ENCODE results near the gene PCDHGB5.

DNA sequence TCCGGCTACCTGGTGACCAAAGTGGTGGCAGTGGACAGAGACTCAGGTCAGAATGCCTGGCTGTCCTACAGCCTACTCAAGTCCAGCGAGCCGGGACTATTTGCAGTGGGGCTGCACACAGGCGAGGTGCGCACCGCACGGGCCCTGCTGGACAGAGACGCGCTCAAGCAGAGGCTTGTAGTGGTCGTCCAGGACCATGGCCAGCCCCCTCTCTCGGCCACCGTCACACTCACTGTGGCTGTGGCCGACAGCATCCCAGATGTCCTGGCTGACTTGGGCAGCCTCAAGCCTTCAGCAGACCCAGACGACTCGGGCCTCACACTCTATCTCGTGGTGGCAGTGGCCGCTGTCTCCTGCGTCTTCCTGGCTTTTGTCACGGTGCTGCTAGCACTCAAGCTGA, 40.8 kb upstream of the PCDHGB5 start:
- TF ChIP-seq RAD21 (IDR thresholded peaks at IDR 0.05; ENCODE audit: low read length): no peak
- TF ChIP-seq EP300 (IDR thresholded peaks at IDR 0.05; ENCODE audit: borderline replicate concordance in 1 of 2, low read depth in 1 of 2, low read length in 1 of 2): no peak
- no peak for TF ChIP-seq ELF1 (IDR thresholded peaks at IDR 0.05)
- TF ChIP-seq, protein P1, sequence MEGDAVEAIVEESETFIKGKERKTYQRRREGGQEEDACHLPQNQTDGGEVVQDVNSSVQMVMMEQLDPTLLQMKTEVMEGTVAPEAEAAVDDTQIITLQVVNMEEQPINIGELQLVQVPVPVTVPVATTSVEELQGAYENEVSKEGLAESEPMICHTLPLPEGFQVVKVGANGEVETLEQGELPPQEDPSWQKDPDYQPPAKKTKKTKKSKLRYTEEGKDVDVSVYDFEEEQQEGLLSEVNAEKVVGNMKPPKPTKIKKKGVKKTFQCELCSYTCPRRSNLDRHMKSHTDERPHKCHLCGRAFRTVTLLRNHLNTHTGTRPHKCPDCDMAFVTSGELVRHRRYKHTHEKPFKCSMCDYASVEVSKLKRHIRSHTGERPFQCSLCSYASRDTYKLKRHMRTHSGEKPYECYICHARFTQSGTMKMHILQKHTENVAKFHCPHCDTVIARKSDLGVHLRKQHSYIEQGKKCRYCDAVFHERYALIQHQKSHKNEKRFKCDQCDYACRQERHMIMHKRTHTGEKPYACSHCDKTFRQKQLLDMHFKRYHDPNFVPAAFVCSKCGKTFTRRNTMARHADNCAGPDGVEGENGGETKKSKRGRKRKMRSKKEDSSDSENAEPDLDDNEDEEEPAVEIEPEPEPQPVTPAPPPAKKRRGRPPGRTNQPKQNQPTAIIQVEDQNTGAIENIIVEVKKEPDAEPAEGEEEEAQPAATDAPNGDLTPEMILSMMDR (IDR thresholded peaks at IDR 0.05): no peak
- TF ChIP-seq FOXM1 (IDR thresholded peaks at IDR 0.05; ENCODE audit: low read depth): no peak
- TF ChIP-seq NFIC (IDR thresholded peaks at IDR 0.05; ENCODE audit: borderline replicate concordance): no peak
- no peak for TF ChIP-seq RFX5 (IDR thresholded peaks at IDR 0.05; ENCODE audit: low read length)
- TF ChIP-seq, protein P2, sequence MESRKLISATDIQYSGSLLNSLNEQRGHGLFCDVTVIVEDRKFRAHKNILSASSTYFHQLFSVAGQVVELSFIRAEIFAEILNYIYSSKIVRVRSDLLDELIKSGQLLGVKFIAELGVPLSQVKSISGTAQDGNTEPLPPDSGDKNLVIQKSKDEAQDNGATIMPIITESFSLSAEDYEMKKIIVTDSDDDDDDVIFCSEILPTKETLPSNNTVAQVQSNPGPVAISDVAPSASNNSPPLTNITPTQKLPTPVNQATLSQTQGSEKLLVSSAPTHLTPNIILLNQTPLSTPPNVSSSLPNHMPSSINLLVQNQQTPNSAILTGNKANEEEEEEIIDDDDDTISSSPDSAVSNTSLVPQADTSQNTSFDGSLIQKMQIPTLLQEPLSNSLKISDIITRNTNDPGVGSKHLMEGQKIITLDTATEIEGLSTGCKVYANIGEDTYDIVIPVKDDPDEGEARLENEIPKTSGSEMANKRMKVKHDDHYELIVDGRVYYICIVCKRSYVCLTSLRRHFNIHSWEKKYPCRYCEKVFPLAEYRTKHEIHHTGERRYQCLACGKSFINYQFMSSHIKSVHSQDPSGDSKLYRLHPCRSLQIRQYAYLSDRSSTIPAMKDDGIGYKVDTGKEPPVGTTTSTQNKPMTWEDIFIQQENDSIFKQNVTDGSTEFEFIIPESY (IDR thresholded peaks at IDR 0.05; ENCODE audit: borderline replicate concordance, low read depth): no peak
- no peak for TF ChIP-seq YY1 (IDR thresholded peaks at IDR 0.05; ENCODE audit: low read depth)
- no peak for TF ChIP-seq CHD2 (IDR thresholded peaks at IDR 0.05; ENCODE audit: low read length, partially characterized antibody)
- TF ChIP-seq TCF12 (IDR thresholded peaks at IDR 0.05): no peak
- no peak for TF ChIP-seq JUND (IDR thresholded peaks at IDR 0.05)

Data from SK-N-SH (cell line).